HL-60 (cell line): Measurements from ENCODE around the gene CYP1A2.

Experiments
- CTCF ChIP-seq: IDR thresholded peaks from one replicate; pipeline ENCODE4 v1.5.1; 2011; ENCODE audit warnings: low read length, control low read depth, inconsistent platforms; ENCODE audit not compliant: insufficient read depth
- POLR2AphosphoS5 ChIP-seq: IDR thresholded peaks from 2 replicates; pipeline ENCODE4 v1.6.1; 2012; ENCODE audit warnings: low read depth

- TF ChIP-seq CTCF (no peak), POLR2AphosphoS5 (no peak)
Measured at GRCh38 chr15:74775132-74775562, 26.5 kb downstream of the CYP1A2 start.
